MG63 (cell line): ENCODE measurements around the gene ANKRD9. TPM values are rescaled to one million over a fixed set of nuclear protein-coding genes. Genes with fewer than 3 reads are reported as not detected.

Experiments
- DNase-seq: peaks from one replicate; pipeline ENCODE4 v3.0.0-alpha.2; 2020
- H3K27me3 ChIP-seq: fragments of 250-450 bp; sonication (Bioruptor Pico); 2 replicates; pipeline ENCODE4 v1.5.1; 2020; ENCODE audit warnings: mild to moderate bottlenecking, moderate library complexity
- H3K36me3 ChIP-seq: fragments of 250-450 bp; sonication (Bioruptor Pico); 2 replicates; pipeline ENCODE4 v1.5.1; 2020; ENCODE audit warnings: mild to moderate bottlenecking, moderate library complexity
- H3K4me3 ChIP-seq: fragments of 250-450 bp; sonication (Bioruptor Pico); 2 replicates; pipeline ENCODE4 v1.5.1; 2020; ENCODE audit warnings: mild to moderate bottlenecking, moderate library complexity
- H3K9me3 ChIP-seq: fragments of 250-450 bp; sonication (Bioruptor Pico); 2 replicates; pipeline ENCODE4 v1.5.1; 2020; ENCODE audit warnings: mild to moderate bottlenecking, moderate library complexity
- total RNA-seq: library from RNA; depleted of rRNA; stranded (reverse); fragments of >200 nt; shearing (Covaris generic); gene quantifications from 2 replicates; pipeline ENCODE4 v1.2.3, GENCODE V29; 2014; ENCODE audit warnings: low replicate concordance

Gene ANKRD9
- total RNA-seq, 1 experiment from 2014 or later, result 13.0 TPM

DNA sequence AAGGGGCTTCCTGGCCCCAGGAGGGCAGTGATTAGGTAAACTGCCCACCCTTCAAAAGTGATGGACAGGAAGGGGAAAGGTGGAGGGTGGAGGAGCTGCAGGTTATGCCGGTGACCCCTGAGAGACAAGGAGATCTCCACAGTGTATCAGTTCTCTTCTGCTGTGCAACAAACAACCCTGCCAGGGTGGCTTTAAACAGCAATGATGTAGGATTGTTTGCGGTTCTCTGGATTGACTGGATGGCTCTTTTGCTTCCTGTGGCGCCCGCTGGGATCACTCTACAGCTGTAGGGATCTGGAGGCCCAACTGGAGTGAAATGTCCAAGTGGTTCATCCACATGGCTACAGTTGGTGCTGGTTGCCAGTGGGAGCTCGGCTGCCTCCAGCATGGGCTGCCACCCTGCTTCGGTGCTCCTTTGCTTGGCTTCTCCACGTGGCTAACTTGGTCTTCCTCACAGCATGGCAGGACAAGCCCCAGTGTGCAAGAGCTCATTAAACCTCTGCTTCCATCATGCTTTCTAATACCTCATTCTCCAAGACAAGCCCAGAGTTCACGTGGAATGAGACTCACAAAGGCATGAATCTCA lies 8.6 kb upstream of the ANKRD9 start:
- H3K4me3 ChIP-seq, result no peak overlapping the region
- no peak for DNase-seq
- H3K9me3 ChIP-seq, result no peaks in the 10 kb centered on the region

DNA sequence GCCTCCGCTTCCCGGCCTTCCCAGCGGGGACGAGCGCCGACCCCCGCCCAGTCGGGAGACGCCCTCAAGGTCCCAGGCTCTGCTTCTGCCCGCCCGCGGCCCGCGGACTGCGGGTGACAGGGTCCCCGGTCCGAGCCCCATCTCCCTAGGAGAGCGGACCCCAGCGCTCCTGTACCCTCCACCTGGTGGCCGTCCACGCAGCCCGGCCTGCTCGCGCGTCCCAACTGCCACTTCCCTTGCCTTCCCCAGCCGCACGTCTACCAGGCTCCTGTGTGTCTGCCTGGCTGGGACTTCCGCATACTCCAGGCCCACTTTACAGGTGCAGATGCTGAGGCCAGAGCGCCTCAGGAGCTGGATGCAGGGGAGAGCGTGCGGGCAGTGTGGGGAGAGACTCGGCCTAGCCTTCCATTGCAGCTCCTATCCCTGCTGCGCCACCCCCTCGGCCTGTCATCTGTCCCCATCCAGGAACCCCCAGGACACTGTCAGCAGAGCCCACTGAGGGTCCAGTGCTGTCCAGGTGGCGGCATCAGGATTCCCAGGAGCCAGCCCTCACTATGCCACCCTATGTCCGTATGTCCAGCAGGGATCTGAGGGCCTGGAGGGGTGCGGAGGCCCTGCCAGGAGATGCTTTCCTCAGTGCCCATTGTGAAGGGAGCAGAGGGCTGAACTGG lies 8.0 kb upstream of the ANKRD9 start:
- H3K9me3 ChIP-seq, result no peaks in the 10 kb centered on the region
- DNase-seq, result no peak
- no peaks in the 10 kb centered on the region for H3K27me3 ChIP-seq
- peak overlapping the region; percentile 12; the same call in 1 of the 2 replicates for H3K4me3 ChIP-seq
- H3K36me3 ChIP-seq, result no peaks in the 10 kb centered on the region

More for the DNA sequence above, 8.6 kb upstream of the ANKRD9 start:
- no peaks in the 10 kb centered on the region for H3K27me3 ChIP-seq
- H3K36me3 ChIP-seq, result no peaks in the 10 kb centered on the region

DNA sequence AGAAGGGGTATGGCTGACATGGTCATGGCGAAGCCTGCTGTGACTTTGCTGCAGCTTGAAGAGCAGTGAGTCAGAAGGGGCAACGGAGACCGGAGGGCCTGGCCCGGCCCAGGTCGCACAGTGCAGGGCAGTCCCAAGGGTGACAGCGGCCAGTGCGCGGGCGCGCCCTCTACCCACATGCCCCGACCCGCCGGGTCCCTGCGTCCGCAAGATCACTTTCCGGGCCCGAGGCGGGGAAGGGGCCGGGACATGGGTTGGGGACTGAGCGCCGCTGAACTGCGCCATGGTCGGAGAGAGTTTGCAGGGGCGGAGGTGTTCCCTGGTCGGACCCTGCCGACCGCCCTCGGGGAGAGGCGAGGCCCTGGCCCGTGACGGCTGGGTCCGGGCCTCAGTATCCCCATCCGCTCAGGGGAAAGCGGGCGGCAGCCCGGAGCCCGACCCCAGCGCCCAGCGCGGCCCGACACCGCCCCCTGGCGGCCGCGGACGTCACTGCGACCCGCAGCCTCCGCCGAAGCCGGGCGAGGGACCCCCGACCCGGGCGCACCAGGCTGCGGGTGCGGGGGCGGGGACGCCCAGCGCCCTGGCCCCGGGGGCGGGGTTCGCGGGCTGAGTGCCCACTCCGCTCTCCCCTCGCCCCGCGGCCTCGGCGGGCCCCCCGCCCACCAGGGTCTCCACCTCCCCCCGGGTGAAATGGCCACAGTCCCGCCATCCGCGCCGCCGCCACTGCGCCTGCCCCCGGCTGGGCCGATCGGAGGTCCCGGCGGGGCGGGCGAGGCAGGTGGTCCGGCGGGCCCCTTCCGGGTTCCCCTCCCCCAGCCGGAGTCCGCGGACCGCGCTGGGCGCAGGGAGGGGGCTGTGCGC lies 7.2 kb upstream of the ANKRD9 start:
- Histone ChIP-seq H3K4me3 (peak overlapping the region; percentile 48), H3K27me3 (no peaks in the 10 kb centered on the region), H3K36me3 (no peaks in the 10 kb centered on the region), H3K9me3 (no peaks in the 10 kb centered on the region)
- DNase-seq, result no peak

DNA sequence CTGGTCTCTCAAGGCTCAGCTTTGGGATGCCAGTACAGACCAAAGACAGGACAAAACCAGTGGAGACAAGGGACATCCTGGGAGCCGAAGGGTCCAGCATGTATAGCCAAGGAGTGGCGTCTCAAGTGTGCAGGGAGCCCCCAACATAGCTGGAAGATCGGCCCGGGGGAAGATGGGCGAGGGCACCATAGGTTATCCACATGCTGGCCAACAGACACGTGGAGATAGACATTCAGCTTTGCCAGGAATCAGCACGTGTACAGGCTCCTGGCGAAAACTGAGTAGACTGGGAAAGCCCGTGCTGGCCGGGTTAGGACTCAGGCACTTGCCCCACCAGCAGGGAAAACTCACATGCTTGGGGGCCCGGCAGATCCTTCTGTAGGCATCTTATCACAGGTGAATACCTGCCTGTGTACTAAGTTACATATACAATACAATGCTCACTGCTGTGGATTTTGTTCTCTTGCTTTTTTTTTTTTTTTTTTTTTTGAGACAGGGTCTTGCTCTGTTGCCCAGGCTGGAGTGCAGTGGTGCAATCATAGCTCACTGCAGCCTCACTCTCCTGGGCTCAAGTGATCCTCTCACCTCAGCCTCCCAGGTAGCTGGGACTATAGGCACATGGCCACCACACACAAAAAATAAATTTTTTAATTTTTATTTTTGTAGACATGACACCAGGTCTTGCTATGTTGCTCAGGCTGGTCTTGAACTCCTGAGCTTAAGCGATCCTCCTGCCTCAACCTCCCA lies 5.6 kb upstream of the ANKRD9 start:
- DNase-seq, result no peak
- no peaks in the 10 kb centered on the region for H3K9me3 ChIP-seq
- no peak overlapping the region for H3K4me3 ChIP-seq
- no peaks in the 10 kb centered on the region for H3K27me3 ChIP-seq
- H3K36me3 ChIP-seq, result no peaks in the 10 kb centered on the region

DNA sequence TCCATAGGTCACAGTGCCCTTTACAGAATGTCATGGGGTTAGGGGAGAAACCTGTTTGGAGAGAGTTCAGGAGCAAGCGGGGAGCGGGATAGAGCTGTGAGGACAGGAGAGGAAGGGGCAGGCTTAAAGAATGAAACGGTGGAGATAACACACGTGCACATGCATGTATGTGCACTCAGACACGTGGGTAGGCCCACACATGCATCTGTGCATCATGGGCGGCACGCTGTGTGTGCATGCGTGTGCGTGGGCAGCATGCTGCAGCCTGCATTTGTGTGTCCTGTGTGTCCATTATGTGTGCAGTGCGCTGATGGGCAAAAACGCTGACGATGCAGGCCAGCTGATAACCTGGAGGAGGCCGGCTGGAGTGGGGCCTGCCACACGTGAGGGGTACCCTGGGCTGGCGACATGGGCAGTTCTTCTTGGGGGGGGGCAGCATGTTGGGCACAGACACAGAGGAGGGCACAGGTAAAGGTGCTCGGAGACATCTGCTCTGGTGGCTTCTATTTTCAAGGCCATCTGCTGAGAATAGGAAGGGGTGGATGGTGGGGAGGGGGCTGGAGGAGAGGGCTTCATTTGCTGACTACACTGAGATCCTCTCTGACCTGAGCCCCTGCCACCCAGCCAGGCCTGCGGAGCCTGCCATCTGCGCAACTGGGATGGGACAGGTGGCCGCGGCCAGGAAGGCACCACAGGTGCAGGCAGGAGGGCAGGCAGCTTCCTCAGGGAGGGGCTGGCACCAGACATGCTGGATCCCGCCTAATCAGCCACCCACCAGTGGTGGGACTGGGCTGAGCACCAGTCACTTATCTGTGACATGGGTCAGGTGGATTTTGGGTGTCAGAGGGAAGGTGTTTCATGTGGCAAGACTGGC lies 4.6 kb upstream of the ANKRD9 start:
- H3K36me3 ChIP-seq, result no peaks in the 10 kb centered on the region
- no peaks in the 10 kb centered on the region for H3K27me3 ChIP-seq
- DNase-seq, result no peak
- H3K9me3 ChIP-seq, result no peaks in the 10 kb centered on the region
- no peak overlapping the region for H3K4me3 ChIP-seq

DNA sequence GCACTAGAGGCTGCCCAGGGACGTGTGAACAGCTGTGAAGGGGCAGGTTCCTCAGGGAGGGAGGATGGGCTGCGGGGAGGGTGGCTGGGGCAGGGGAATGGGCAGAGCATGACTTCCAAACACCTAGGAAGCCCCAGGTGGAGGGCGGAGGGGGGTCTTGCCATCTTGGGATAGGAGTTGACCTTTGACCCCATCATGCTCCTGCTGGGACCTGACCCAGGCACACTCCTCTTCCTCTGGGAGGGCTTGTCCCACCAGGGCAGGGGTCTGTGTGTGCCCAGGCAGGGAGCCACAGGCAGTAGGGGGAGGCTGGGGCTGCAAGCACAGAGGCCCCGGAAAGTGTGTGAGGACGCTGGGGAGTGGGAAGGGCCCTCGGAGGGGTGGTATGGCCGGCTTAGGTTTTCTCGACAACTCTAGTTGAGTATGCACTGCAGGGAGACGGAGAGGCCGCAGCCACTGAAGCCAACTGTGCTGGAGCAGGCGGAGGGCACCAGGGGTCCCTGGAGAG lies 3.3 kb upstream of the ANKRD9 start:
- no peaks in the 10 kb centered on the region for H3K36me3 ChIP-seq
- no peak for DNase-seq
- no peaks in the 10 kb centered on the region for H3K9me3 ChIP-seq
- H3K4me3 ChIP-seq, result no peak overlapping the region
- H3K27me3 ChIP-seq, result no peaks in the 10 kb centered on the region

DNA sequence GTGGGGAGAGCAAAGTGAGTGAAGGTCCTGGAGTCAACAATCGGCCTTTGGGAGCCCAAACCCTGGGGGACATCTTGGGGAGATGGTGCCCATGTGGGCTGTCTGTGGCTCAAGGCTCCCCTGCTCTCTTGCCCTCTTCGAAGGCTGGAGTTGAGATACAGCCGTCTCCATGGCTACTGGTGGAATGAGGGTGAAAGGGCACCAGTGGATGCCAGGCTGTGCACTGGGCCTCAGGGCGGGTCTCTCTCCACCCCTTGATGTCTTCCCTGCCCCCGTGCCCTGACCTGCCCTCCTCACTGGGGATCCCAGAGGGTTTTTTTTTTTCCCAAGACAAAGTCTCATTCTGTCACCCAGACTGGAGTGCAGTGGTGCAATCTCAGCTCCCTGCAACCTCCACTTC lies 2.0 kb upstream of the ANKRD9 start:
- H3K9me3 ChIP-seq, result no peaks in the 10 kb centered on the region
- no peak overlapping the region for H3K4me3 ChIP-seq
- H3K27me3 ChIP-seq, result no peaks in the 10 kb centered on the region
- no peak for DNase-seq
- H3K36me3 ChIP-seq, result no peaks in the 10 kb centered on the region

DNA sequence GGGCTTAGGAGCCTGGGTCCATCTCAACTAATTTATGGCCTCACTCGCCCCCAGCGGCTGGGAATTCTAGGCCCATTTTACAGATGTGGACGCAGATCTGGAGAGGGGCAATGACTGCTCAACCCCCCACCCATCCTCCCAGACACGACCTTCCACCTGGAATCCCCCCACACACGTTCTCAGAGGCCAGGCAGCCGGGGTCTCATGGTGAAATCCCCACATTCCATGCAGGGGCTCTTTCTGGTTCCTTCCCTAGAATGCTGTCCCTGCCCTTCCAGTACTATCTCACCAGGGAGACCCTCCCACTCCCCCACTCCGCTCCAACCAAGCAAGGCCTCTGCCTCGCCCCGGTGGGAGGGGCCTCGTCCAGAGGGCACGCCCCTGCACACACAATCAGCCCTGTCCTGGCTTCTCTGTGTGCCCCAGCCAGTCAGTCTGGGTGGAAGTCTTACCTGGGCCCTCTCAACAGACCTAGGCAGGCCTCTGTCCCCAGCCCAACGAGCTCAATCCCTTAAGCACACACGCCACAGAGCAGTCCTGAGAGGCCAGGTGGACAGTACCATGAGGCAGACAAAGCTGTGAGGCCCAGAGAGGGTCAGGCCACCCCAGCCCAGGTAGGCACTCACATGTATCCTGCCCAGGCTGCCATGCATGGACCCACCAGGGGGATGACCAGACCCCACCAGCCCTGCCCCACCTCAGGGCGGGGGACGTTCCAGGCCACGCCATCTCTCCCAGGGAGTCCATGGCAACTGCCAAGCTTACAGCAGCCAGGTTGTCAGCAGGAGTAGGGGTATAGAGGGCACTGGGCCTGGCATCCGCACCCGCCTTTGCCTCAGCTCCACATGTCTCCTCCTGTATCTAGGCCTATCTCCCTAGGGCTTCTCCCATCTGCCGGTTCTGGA lies 1.3 kb upstream of the ANKRD9 start:
- no peak for DNase-seq
- no peaks in the 10 kb centered on the region for H3K27me3 ChIP-seq
- no peaks in the 10 kb centered on the region for H3K9me3 ChIP-seq
- H3K36me3 ChIP-seq, result no peaks in the 10 kb centered on the region
- no peak overlapping the region for H3K4me3 ChIP-seq

DNA sequence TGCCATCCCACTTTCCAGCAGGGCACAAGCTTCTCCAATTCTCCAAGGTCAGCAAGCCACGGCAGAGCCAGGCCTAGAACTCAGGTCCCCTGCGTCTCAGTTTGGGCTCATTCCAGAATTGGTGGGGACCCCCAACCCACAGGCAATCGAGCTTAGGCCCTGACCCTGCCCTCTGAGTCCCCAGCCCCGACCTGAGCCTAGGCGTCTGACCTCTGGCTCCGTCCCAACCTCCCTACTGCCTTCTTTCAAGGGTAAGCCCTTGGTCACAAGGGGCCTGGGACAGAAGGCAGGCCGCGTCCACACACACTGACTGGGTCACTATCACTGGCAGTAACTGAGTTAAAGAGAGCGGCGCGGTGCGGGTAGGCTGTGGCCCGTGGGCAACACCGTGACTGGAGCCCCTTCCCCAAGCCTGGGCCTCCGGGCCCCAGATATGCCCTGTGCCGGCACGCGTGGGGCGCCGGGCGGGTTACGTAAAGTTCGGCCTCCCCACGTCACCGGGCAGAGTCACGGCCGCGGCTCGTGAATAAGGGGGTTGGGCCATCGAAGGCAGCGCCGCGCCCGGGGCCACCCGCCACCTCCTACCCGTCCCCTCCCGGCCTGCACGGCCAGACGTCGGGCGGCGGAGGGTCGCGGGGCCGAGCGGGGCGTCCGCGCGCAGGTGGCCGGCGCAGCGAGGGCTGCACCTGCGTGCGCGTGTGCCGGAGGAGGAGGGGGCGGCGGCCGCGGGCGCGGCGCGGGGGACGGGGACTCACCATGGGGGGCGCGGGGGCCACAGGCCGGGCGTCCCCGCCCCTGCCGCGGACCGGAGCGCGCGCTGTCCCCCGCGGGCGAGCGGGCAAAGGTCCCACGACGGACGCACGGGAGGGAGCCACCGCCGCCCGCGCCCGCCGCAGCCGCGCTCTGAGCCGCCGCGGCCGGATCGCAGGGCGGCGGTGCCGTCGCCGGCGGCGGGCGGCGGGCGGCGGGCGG lies 516 bp downstream of the ANKRD9 start:
- Histone ChIP-seq H3K4me3 (peak overlapping the region; percentile 56), H3K9me3 (no peaks in the 10 kb centered on the region), H3K27me3 (no peaks in the 10 kb centered on the region), H3K36me3 (no peaks in the 10 kb centered on the region)
- DNase-seq, result peak; percentile 42

DNA sequence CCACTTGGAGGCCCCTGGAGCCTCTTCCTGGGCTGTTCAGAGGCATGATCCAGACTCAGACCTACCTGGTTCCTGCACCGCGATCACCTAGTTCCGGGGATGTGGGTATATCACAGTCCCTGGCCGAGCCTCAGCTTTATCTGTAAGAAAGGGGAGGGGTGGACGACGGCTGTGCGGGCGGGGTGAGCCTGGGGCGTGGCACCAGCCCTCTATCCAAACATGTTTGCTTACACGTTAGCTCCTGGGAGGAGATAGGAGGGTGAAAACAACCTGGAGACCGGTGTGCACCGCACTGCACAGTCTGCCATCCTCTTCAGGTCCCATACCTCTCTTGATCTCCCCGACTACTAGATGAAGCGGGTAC lies 1.2 kb downstream of the ANKRD9 start:
- DNase-seq, result no peak
- Histone ChIP-seq H3K27me3 (no peaks in the 10 kb centered on the region), H3K9me3 (no peaks in the 10 kb centered on the region), H3K36me3 (no peaks in the 10 kb centered on the region), H3K4me3 (peak overlapping the region; percentile 56)

DNA sequence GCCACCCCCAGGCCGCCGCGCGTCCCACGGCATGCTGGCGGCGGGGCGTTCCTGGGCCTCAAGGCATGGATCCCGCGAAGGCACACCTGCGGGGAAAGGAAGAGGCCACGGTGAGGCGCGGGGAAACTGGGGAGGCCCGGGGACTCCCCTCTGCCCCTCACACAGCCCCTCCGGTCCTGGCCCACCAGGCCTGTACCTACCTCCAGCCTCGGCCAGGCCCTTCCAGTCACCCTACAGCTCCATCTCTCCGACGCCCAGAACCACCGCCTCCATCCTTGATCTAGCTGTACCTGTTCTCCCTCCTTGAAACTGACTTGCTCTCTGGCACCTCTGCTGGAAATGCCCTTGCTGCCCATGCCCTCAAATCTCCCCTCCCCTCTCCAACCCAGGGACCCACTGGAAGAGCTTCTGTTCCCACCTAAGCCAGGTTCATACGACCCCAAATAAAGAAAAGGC lies 1.7 kb downstream of the ANKRD9 start:
- Histone ChIP-seq H3K27me3 (no peaks in the 10 kb centered on the region), H3K9me3 (no peaks in the 10 kb centered on the region), H3K36me3 (no peaks in the 10 kb centered on the region), H3K4me3 (no peak overlapping the region)
- DNase-seq, result no peak

DNA sequence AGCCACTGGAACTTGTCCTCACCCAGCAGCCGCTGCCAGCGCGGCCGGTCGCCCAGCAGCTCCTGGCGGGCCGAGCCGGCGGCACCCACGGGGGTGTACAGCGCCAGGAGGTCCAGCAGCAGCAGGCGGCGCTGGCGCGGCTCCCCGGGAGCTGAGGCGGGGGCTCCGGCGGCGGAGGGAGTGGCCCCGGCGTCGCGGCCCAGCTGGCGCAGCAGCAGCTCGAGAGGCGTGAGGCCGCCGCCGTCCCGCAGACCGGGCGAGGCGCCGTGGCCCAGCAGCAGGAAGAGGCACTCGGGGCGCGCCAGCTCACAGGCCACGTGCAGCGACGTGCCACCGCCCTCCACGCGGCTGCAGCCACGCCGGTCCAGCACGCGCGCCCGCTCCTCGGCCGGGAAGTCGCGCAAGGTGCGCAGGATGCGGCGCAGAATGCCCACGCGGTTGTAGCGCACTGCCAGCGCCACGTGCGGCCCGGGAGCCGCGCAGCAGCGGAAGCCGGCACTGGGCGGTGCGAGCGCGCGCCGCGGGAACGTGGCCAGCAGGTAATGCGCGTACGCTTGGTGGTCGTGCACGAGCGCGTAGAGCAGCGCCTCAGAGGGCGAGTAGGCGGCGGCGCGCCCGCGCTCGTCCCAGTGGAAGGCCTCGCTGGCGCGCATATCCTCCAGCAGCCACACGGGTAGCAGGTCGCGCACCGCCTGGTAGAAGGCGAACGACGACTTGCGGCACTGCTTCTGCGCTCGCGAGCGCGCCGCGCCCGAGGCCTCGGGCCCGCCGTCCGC lies 2.3 kb downstream of the ANKRD9 start:
- DNase-seq, result no peak
- Histone ChIP-seq H3K27me3 (no peaks in the 10 kb centered on the region), H3K4me3 (no peak overlapping the region), H3K9me3 (no peaks in the 10 kb centered on the region), H3K36me3 (no peaks in the 10 kb centered on the region)

DNA sequence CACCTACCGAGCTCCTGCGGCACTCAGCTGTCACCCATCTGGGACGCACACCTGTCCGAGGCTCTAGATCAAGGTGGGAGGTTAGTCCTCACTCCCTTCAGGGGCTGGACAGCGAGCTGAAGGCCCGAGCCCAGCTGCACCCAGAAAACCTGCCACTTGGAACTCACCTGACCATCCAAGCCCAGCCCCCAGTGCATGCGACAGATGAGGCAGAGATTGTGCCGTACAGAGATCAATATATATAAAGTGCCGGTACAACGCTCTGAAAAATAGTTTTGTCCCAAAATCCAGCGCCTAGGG lies 3.0 kb downstream of the ANKRD9 start:
- H3K4me3 ChIP-seq, result no peak overlapping the region
- H3K27me3 ChIP-seq, result no peaks in the 10 kb centered on the region
- no peaks in the 10 kb centered on the region for H3K36me3 ChIP-seq
- no peak for DNase-seq
- H3K9me3 ChIP-seq, result no peaks in the 10 kb centered on the region
